Measurements from ENCODE around the gene MAST3. TPM values are rescaled to one million over a fixed set of nuclear protein-coding genes. Genes with fewer than 3 reads are reported as not detected.

The MAST3 gene
- total RNA-seq, 1 experiment from 2014 or later, result 10.4 TPM

- no peaks in the 10 kb centered on the region for H3K9me3 Mint-ChIP-seq
- no peaks in the 10 kb centered on the region for H3K23me2 ChIP-seq (ENCODE audit: insufficient read length, low read depth, low read length, poor library complexity, severe bottlenecking)
- H2BK5ac ChIP-seq (ENCODE audit: insufficient read length, low read length), result no peak overlapping the region
- no peak overlapping the region for H3K4me3 Mint-ChIP-seq
- H4K20me1 ChIP-seq (ENCODE audit: control insufficient read depth, insufficient read depth, insufficient read length), result no peaks in the 10 kb centered on the region
- no peak overlapping the region for H4K8ac ChIP-seq (replicated peaks; ENCODE audit: insufficient read length, low read depth, low read length)
- no peaks in the 10 kb centered on the region for H3K4me1 ChIP-seq (ENCODE audit: insufficient read depth, low read length)
- H2AFZ ChIP-seq (ENCODE audit: low read length), result no peak overlapping the region
- H3K27ac Mint-ChIP-seq, result no peak overlapping the region
- peaks cover 7% of the 10 kb centered on the region for H3K27me3 Mint-ChIP-seq (ENCODE audit: low read depth)
- no peak overlapping the region for H3T11ph ChIP-seq (ENCODE audit: low read length)
- H3K27ac ChIP-seq (ENCODE audit: insufficient read length, low read depth, low read length), result no peak overlapping the region
- DNase-seq, result no peak
- no peak overlapping the region for H3K18ac ChIP-seq (ENCODE audit: insufficient read length, low read depth, low read length)
- no peaks in the 10 kb centered on the region for H3K36me3 Mint-ChIP-seq (ENCODE audit: insufficient read depth in 1 of 3, low read depth in 3 of 3)
- no peaks in the 10 kb centered on the region for H3K9me3 ChIP-seq (ENCODE audit: control insufficient read depth, low read depth, low read length)
- no CpG with 5 or more reads among the region's 6 CpGs for WGBS (ENCODE audit: extremely low coverage, insufficient read length, low lambda C conversion rate)
- H2AK5ac ChIP-seq (ENCODE audit: insufficient read length, low read length), result no peak overlapping the region
- no peak overlapping the region for H3K56ac ChIP-seq (ENCODE audit: insufficient read length, low read depth, low read length)
- H4K91ac ChIP-seq (ENCODE audit: insufficient read length, low read depth, low read length), result no peak overlapping the region
- H3K4me2 ChIP-seq (ENCODE audit: insufficient read depth, insufficient read length, low read length), result no peak overlapping the region
- no peak overlapping the region for H3K23ac ChIP-seq (ENCODE audit: insufficient read length, low read depth, low read length)
- no peaks in the 10 kb centered on the region for H3K27me3 ChIP-seq (ENCODE audit: insufficient read depth, low read length)
- H3K79me1 ChIP-seq (ENCODE audit: insufficient read depth, low read depth, low read length, poor library complexity, severe bottlenecking), result no peaks in the 10 kb centered on the region
- no peak overlapping the region for H2BK120ac ChIP-seq (ENCODE audit: low read depth, low read length, poor library complexity, severe bottlenecking)
- no peak overlapping the region for H3K9ac ChIP-seq (ENCODE audit: extremely low read depth, insufficient read length, low read length)
- no peak overlapping the region for H2BK20ac ChIP-seq (ENCODE audit: low read depth, low read length, poor library complexity, severe bottlenecking)
- no peak overlapping the region for H3K4ac ChIP-seq (ENCODE audit: low read depth, low read length)
- TF ChIP-seq CTCF (conservative IDR thresholded peaks at IDR 0.05), result no peak
- no peak overlapping the region for H2BK12ac ChIP-seq (ENCODE audit: insufficient read length, low read depth, low read length)
- H3K14ac ChIP-seq (ENCODE audit: insufficient read depth, low read length), result no peak overlapping the region
- H4K5ac ChIP-seq (ENCODE audit: insufficient read length, low read depth, low read length), result no peak overlapping the region
- H3K4me1 Mint-ChIP-seq, result peaks cover 0 to 7% of the 10 kb centered on the region in 2 experiments; a peak in 2 of 4 replicates
- no peaks in the 10 kb centered on the region for H3K79me2 ChIP-seq (ENCODE audit: insufficient read depth, low read length)
- H2BK15ac ChIP-seq (ENCODE audit: low read depth, low read length), result no peak overlapping the region
Observed at GRCh38 chr19:18072335-18072734, 25.2 kb upstream of the MAST3 start.

All from H9 (cell line).